Chondrocyte (in vitro differentiated cells): ENCODE results near the gene ATP11A. TPM values are rescaled to one million over a fixed set of nuclear protein-coding genes. Genes with fewer than 3 reads are reported as not detected.

Experiments
- DNase-seq: peaks from one replicate; pipeline ENCODE4 v3.0.0; 2021; ENCODE audit warnings: mixed read lengths, low spot score
- H3K27ac Mint-ChIP-seq: one replicate; pipeline ENCODE4 v1.8.0; 2021; ENCODE audit warnings: mild to moderate bottlenecking, moderate library complexity, mixed read lengths; ENCODE audit not compliant: unreplicated experiment
- H3K27me3 Mint-ChIP-seq: 2 replicates; pipeline ENCODE4 v1.8.0; 2021; ENCODE audit warnings: low read depth, mixed read lengths
- H3K36me3 Mint-ChIP-seq: 2 replicates; pipeline ENCODE4 v1.8.0; 2021; ENCODE audit warnings: low read depth, mixed read lengths
- H3K4me1 Mint-ChIP-seq: 2 replicates; pipeline ENCODE4 v1.8.0; 2021; ENCODE audit warnings: low read depth, mild to moderate bottlenecking, mixed read lengths
- H3K4me3 Mint-ChIP-seq: one replicate; pipeline ENCODE4 v1.8.0; 2021; ENCODE audit warnings: mild to moderate bottlenecking, moderate library complexity, mixed read lengths; ENCODE audit not compliant: unreplicated experiment
- H3K9me3 Mint-ChIP-seq: 2 replicates; pipeline ENCODE4 v1.8.0; 2021; ENCODE audit warnings: low read depth, mixed read lengths
- total RNA-seq: library from RNA; stranded (reverse); gene quantifications from 3 replicates; pipeline ENCODE4 v1.2.1, GENCODE V29; 2021
- TF ChIP-seq, protein P1 (sequence below): fragments of 200-600 bp; sonication (generic); IDR thresholded peaks from 2 replicates; pipeline ENCODE4 v1.5.0; 2021; ENCODE audit warnings: antibody characterized with exemption, mild to moderate bottlenecking, moderate library complexity

The ATP11A gene
- total RNA-seq, 1 donor from 2014 or later: 13.1 TPM

- H3K4me3 Mint-ChIP-seq: no peak overlapping the region
- TF ChIP-seq, protein P1, sequence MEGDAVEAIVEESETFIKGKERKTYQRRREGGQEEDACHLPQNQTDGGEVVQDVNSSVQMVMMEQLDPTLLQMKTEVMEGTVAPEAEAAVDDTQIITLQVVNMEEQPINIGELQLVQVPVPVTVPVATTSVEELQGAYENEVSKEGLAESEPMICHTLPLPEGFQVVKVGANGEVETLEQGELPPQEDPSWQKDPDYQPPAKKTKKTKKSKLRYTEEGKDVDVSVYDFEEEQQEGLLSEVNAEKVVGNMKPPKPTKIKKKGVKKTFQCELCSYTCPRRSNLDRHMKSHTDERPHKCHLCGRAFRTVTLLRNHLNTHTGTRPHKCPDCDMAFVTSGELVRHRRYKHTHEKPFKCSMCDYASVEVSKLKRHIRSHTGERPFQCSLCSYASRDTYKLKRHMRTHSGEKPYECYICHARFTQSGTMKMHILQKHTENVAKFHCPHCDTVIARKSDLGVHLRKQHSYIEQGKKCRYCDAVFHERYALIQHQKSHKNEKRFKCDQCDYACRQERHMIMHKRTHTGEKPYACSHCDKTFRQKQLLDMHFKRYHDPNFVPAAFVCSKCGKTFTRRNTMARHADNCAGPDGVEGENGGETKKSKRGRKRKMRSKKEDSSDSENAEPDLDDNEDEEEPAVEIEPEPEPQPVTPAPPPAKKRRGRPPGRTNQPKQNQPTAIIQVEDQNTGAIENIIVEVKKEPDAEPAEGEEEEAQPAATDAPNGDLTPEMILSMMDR: no peak
- no peaks in the 10 kb centered on the region for H3K9me3 Mint-ChIP-seq
- H3K27me3 Mint-ChIP-seq: peaks cover 26% of the 10 kb centered on the region
- H3K27ac Mint-ChIP-seq: no peak overlapping the region
- peaks cover 10% of the 10 kb centered on the region for H3K4me1 Mint-ChIP-seq
- DNase-seq: no peak
- H3K36me3 Mint-ChIP-seq: no peaks in the 10 kb centered on the region
These were observed 207.1 kb downstream of the ATP11A start for GRCh38 chr13:112896736-112897602.

DNA sequence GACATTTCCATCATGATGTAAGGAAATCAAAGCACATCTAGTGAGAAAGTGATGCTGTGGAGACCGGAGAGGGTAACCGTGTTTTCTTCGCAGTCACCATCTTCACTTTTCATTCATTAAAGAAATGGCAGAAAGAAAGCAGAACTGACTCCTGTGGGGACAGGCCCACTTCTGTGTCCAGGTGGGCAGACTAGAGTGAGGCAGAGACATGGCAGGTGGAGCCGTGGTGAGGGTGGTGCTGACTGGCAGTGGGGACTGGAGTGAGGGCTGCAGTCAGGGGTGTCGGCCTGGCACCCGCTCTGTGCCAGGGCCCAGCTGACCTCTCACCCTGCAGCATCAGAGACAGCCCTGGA, 207.7 kb downstream of the ATP11A start:
- no peak overlapping the region for H3K4me3 Mint-ChIP-seq
- H3K27ac Mint-ChIP-seq: no peak overlapping the region
- no peaks in the 10 kb centered on the region for H3K9me3 Mint-ChIP-seq
- DNase-seq: no peak
- H3K27me3 Mint-ChIP-seq: peaks cover 21% of the 10 kb centered on the region
- peaks cover 10% of the 10 kb centered on the region for H3K4me1 Mint-ChIP-seq
- no peaks in the 10 kb centered on the region for H3K36me3 Mint-ChIP-seq
- TF ChIP-seq, protein P1: no peak

DNA sequence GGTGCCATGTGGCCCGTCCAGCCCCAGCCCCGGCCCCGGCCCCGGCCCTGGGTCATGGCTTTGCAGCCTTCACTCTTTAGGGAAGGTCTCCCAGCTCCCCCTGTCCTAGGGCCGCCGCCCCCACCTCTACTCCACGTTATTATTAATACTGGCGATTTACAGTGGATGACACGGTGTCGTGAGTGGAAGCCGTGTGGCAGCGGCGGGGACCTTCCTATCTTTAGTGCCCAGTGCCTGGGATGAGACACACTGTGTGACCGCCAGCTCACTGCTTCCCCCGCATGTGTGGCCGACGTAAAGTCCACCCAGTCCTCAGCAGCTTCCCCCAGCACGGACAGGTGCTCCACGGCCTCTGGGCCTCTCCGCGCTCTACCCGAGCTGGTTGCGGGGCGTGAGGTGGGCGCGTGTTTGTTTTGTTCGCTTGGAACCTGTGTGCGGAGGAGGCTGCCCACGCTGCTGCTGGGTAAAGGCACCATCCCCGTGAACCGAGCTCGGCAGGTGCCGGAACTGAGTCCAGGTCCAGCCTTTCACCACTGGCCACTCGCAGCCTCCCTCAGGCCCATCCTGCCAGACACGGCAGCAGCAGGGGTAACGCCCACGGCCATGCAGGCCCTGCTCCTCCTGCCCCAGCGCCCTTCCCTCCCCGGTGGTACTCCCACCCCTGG, 208.2 kb downstream of the ATP11A start:
- TF ChIP-seq, protein P1: no peak
- H3K9me3 Mint-ChIP-seq: no peaks in the 10 kb centered on the region
- H3K36me3 Mint-ChIP-seq: no peaks in the 10 kb centered on the region
- no peak overlapping the region for H3K4me3 Mint-ChIP-seq
- no peak overlapping the region for H3K27ac Mint-ChIP-seq
- no peak for DNase-seq
- H3K27me3 Mint-ChIP-seq: peaks cover 17% of the 10 kb centered on the region
- peaks cover 5% of the 10 kb centered on the region for H3K4me1 Mint-ChIP-seq

- DNase-seq: no peak
- TF ChIP-seq, protein P1: no peak
- Mint-ChIP-seq H3K27me3 (peaks cover 17% of the 10 kb centered on the region), H3K9me3 (no peaks in the 10 kb centered on the region), H3K4me3 (no peak overlapping the region), H3K27ac (no peak overlapping the region), H3K36me3 (no peaks in the 10 kb centered on the region), H3K4me1 (no peaks in the 10 kb centered on the region)
These were observed 208.9 kb downstream of the ATP11A start for GRCh38 chr13:112898621-112899280.
